ENCODE data around the gene TMBIM6. TPM values are rescaled to one million over a fixed set of nuclear protein-coding genes. Genes with fewer than 3 reads are reported as not detected.

The TMBIM6 gene
- total RNA-seq, 2 experiments from 2014 or later: 120 to 170 TPM

GRCh38 chr12:49803693-49804450, 62.5 kb downstream of the TMBIM6 start:
- Histone ChIP-seq H3K4me1 (ENCODE audit: insufficient read depth, low read length, poor library complexity, severe bottlenecking) (no peaks in the 10 kb centered on the region), H3K36me3 (ENCODE audit: insufficient read depth, low read length) (0 out of 2 replicates have a peak, but pooled peaks cover 3% of the 10 kb centered on the region), H3K4me3 (ENCODE audit: low read depth, low read length, poor library complexity, severe bottlenecking) (no peak overlapping the region), H3K27ac (ENCODE audit: low read depth, low read length, poor library complexity, severe bottlenecking) (no peak overlapping the region), H3K4me2 (ENCODE audit: low read length) (no peak overlapping the region), H3K79me2 (ENCODE audit: insufficient read depth, low read depth, low read length) (no peaks in the 10 kb centered on the region), H2AFZ (ENCODE audit: low read length) (no peak overlapping the region), H3K9me2 (ENCODE audit: insufficient read depth, low read length) (no peaks in the 10 kb centered on the region), H3K9me3 (ENCODE audit: low read length) (no peaks in the 10 kb centered on the region), H4K20me1 (ENCODE audit: insufficient read depth, low read length) (no peaks in the 10 kb centered on the region)
- intact Hi-C loops (cut with micrococcal nuclease; ENCODE audit: unreplicated experiment): no loop called here
- no TSS peak for BruUV-seq (replicated peaks)
- no peak for DNase-seq (ENCODE audit: low spot score)
- ChIA-PET POLR2A (interaction anchor here (0.6 kb wide), 2 partner anchors 14 to 36 kb away, joined by 4 to 5 read pairs; no protein-coding TSS in a partner anchor), CTCF (ENCODE audit: unreplicated experiment) (no interaction called here)
- TF ChIP-seq CTCF (conservative IDR thresholded peaks at IDR 0.05; ENCODE audit: low read length) (no peak), EZH2phosphoT487 (IDR thresholded peaks at IDR 0.05; ENCODE audit: borderline replicate concordance, low read depth, low read length) (no peak)

GRCh38 chr12:49804821-49805220, 63.5 kb downstream of the TMBIM6 start:
- Histone ChIP-seq H3K4me3 (ENCODE audit: low read depth, low read length, poor library complexity, severe bottlenecking) (no peak overlapping the region), H4K20me1 (ENCODE audit: insufficient read depth, low read length) (no peaks in the 10 kb centered on the region), H3K79me2 (ENCODE audit: insufficient read depth, low read depth, low read length) (no peaks in the 10 kb centered on the region), H3K36me3 (ENCODE audit: insufficient read depth, low read length) (0 out of 2 replicates have a peak, but pooled peaks cover 3% of the 10 kb centered on the region), H3K4me2 (ENCODE audit: low read length) (no peak overlapping the region), H2AFZ (ENCODE audit: low read length) (no peak overlapping the region), H3K27ac (ENCODE audit: low read depth, low read length, poor library complexity, severe bottlenecking) (no peak overlapping the region), H3K4me1 (ENCODE audit: insufficient read depth, low read length, poor library complexity, severe bottlenecking) (peaks cover 4% of the 10 kb centered on the region), H3K9me3 (ENCODE audit: low read length) (no peaks in the 10 kb centered on the region), H3K9me2 (ENCODE audit: insufficient read depth, low read length) (no peaks in the 10 kb centered on the region)
- CTCF ChIA-PET (ENCODE audit: unreplicated experiment): no interaction called here
- intact Hi-C loops (cut with micrococcal nuclease; ENCODE audit: unreplicated experiment): no loop called here
- DNase-seq (ENCODE audit: low spot score): no peak
- POLR2A ChIA-PET: no interaction called here
- TF ChIP-seq EZH2phosphoT487 (IDR thresholded peaks at IDR 0.05; ENCODE audit: borderline replicate concordance, low read depth, low read length) (no peak), CTCF (conservative IDR thresholded peaks at IDR 0.05; ENCODE audit: low read length) (no peak)
- no TSS peak for BruUV-seq (replicated peaks)

- no peak overlapping the region for H2AFZ ChIP-seq (ENCODE audit: low read length)
- ChIA-PET CTCF (ENCODE audit: unreplicated experiment) (no interaction called here), POLR2A (no interaction called here)
- 0 out of 2 replicates have a peak, but pooled peaks cover 3% of the 10 kb centered on the region for H3K36me3 ChIP-seq (ENCODE audit: insufficient read depth, low read length)
- peaks cover 10% of the 10 kb centered on the region for H3K4me1 ChIP-seq (ENCODE audit: insufficient read depth, low read length, poor library complexity, severe bottlenecking)
- no peaks in the 10 kb centered on the region for H4K20me1 ChIP-seq (ENCODE audit: insufficient read depth, low read length)
- DNase-seq (ENCODE audit: low spot score): no peak
- H3K9me3 ChIP-seq (ENCODE audit: low read length): no peaks in the 10 kb centered on the region
- intact Hi-C loops (cut with micrococcal nuclease; ENCODE audit: unreplicated experiment): no loop called here
- no peaks in the 10 kb centered on the region for H3K79me2 ChIP-seq (ENCODE audit: insufficient read depth, low read depth, low read length)
- H3K4me3 ChIP-seq (ENCODE audit: low read depth, low read length, poor library complexity, severe bottlenecking): no peak overlapping the region
- TF ChIP-seq EZH2phosphoT487 (IDR thresholded peaks at IDR 0.05; ENCODE audit: borderline replicate concordance, low read depth, low read length) (no peak), CTCF (conservative IDR thresholded peaks at IDR 0.05; ENCODE audit: low read length) (no peak)
- H3K9me2 ChIP-seq (ENCODE audit: insufficient read depth, low read length): no peaks in the 10 kb centered on the region
- no peak overlapping the region for H3K27ac ChIP-seq (ENCODE audit: low read depth, low read length, poor library complexity, severe bottlenecking)
- BruUV-seq (replicated peaks): no TSS peak
- H3K4me2 ChIP-seq (ENCODE audit: low read length): no peak overlapping the region
These were observed 64.1 kb downstream of the TMBIM6 start for GRCh38 chr12:49805409-49805808.

All from OCI-LY7 (cell line).